GDM1 (cell line): ENCODE measurements around the gene PFDN1.
A peak's percentile ranks its signal among the peaks of the same experiment; 100 is the strongest.

Experiments
- DNase-seq: peaks from one replicate; lab custom pipeline; 2025; lab: John Stamatoyannopoulos, UW

PFDN1 gene

GRCh38 chr5:140296289-140296688 lies 6.6 kb downstream of the PFDN1 start:
- no peak for DNase-seq

DNA sequence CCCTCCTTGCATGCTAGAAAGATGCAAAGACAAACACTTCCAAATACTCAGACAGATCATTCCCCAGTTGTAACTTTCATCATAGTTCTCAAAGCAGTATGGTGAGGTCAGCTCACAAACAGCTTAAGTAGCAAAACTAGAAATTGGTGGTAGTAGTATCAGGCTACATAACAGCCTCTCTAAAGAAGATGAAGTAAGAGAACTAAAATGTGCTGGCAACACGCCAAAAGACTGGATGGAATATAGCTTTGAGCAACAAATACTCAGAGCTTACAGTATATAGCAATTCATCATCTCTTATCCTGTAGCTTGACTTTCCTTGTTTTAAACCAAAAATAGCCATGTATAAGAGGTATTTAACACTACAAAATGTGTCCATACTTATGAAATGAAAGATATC lies 7.5 kb downstream of the PFDN1 start:
- DNase-seq = no peak

- no peak for DNase-seq
Observed at GRCh38 chr5:140294753-140295152, 8.1 kb downstream of the PFDN1 start.

GRCh38 chr5:140293849-140294100 lies 9.1 kb downstream of the PFDN1 start:
- DNase-seq = no peak

DNA sequence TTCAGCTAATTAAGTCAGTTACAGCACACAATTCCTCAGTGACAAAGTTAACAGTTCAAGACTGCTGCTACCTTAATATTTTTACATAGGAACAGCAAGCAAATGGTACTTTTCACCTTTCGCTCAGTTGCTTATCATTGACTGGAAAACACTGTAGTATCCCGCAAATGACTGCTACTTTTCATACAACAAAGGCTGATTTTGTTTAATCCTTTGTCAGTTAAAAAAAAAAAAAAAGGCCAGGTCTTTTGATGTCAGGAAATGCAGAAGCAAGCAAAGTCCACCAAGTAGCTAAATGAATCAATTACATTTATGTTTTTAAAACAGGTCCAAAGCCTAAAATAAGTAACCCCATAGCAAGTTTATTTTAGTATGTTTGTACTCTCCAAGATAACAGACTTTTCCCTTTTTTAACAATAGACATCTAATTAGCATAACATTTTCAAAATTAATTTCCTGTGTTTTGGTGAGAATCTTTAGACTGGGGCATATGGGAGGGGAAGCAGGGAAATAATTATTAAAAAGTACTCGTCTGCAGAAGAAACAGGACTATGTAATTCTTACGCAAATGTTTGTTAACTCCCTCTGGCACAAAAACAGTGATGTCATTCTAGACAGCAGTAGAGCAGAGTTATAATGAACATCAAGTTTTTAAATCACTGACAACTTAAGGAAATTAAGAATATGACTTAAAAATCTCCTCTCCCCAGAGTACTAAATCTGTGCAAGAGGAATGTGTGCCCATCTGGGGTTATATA lies 9.6 kb downstream of the PFDN1 start:
- no peak for DNase-seq

- no peak for DNase-seq
Observed at GRCh38 chr5:140292212-140293036, 10.5 kb downstream of the PFDN1 start.

GRCh38 chr5:140287801-140288521 lies 14.9 kb downstream of the PFDN1 start:
- DNase-seq = no peak

- DNase-seq = no peak
Observed at GRCh38 chr5:140286424-140286823, 16.5 kb downstream of the PFDN1 start.

- no peak for DNase-seq
Observed at GRCh38 chr5:140284013-140284412, 18.9 kb downstream of the PFDN1 start.

GRCh38 chr5:140282266-140282665 lies 20.6 kb downstream of the PFDN1 start:
- no peak for DNase-seq

- DNase-seq = no peak
Observed at GRCh38 chr5:140275837-140276236, 27.1 kb downstream of the PFDN1 start.

GRCh38 chr5:140273401-140273877 lies 29.5 kb downstream of the PFDN1 start:
- DNase-seq = peak; percentile 25

DNA sequence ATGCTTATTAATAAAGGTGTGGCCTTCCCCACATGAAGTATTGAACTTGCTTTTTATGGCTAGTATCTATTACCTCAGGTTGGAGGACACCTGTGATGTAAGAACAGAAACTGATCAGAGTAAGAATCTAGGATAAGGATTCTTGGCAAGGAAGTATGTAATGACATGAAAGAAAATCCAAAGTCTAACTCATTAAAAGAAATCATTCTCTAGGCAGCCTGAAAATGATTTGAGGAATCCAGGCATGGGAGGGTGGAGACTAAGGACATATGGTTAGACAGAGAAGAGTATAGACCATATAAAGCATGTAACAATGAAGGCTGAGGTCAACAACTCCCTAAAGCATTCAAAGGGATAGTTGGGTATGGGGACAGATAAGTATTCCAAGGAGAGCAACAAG lies 32.9 kb downstream of the PFDN1 start:
- DNase-seq = no peak

GRCh38 chr5:140267559-140268018 lies 35.3 kb downstream of the PFDN1 start:
- DNase-seq = no peak

DNA sequence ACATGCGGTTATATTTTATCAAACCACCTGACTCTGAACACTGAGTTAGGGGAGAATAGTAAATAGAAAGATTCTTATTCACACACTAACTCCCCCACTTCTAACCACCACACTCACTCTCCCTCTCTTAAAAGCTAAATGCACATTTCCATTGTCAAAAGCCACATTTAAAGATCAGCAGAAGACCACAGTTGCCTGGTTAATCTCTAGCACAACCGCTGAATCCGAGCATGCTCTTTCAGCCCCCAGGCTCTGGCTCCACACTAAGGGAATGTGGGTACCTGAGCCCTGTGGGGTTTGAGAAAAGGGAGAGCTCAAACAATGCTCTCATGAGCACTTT lies 35.7 kb downstream of the PFDN1 start:
- no peak for DNase-seq

- DNase-seq = no peak
Observed at GRCh38 chr5:140266471-140267200, 36.3 kb downstream of the PFDN1 start.

DNA sequence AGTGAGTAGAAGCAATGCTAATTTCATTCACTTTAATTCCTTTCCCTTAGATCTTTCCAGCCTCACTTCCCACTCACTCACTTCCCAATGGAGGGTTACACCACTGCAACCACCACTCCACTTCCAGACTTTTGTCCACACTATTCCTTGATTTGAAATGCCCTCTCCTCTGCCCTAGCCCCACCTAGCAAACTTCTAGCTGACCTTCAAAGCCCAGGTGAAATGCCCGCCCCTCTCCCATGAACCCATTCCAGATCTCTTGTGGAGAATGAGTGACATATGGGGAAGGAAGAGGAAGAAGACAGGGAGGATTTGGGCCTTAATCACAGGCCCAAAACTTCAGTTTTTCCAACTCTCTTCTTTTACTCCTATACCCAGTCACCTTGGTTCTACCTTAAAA lies 37.1 kb downstream of the PFDN1 start:
- no peak for DNase-seq

DNA sequence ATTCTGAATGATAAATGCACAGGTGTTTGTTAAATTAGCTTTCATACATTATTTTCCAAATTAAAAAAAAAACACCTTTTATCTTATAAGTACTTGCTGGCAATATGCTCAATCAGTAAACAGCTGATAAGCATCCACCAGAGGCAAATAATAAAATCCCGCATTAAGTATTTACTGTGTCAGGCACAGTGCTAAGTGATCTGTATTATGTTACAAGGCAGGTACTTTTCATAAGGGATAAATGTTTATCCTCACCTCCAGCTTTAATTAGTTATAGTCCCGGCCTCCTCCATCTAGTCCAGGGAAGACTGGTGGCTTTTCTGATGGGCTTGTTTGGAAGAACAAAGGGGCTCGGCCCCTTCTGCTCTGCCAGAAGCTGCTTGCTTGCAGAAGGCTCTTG lies 40.1 kb downstream of the PFDN1 start:
- no peak for DNase-seq

DNA sequence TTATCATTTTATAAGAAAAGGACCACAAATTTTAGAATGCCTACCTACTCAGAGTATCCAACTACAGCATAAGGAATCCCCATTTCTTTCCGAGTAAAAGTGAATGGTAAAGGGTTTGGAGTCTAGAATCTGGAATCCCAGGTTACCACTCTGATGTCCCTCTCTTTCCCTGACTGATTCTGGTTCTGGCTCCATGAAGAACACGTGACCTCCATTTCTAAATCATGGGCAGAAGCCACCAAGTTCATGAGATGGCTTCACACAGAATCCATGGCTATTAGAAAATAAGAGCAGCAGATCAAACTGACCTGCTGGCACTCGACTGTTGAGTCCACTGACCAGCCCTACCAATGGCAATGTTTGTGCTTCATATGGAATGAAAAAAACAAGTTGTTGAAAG lies 40.7 kb downstream of the PFDN1 start:
- DNase-seq = no peak

DNA sequence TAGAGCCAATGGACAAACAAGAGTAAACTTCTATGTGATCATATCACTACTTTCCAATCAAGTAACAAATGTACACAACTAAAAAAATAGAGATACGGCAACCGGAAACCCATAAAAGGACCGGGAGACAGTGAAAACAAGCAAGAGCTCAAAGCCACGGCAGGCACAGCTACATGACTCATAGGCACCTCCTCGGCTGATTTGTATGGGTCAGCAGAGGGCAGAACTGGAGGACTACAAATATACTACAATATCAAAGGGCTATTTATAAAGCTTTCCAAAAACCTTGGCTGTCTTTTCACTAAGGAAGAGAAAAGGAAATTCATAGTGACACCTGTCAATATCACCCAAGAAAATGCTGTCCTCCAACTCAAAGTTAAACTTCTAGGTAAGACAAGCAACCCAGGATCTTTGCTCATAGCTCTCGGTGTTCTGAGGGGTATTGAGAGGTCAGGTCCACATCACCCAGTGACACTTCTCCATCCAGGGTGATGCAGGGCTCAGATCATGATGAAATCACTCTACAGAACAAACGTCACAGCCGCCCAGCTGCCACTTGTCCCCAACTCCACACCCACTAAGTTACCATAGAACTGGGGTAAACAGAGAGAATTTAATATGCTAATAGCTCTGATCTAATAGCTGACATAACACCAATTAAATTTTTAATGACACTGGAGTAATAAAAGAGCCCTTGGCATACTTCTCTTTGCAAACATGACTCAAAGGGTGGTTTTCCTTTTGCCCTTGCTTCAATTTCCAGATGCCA lies 41.3 kb downstream of the PFDN1 start:
- no peak for DNase-seq

GRCh38 chr5:140260089-140260656 lies 42.7 kb downstream of the PFDN1 start:
- DNase-seq = no peak
